Esophagus (tissue), 2 donors: ENCODE data around the gene POP4. TPM values are rescaled to one million over a fixed set of nuclear protein-coding genes. Genes with fewer than 3 reads are reported as not detected.

Experiments used
- H3K27ac ChIP-seq, 2 donors: one replicate each; pipeline ENCODE4 v1.5.1; 2013; ENCODE audit warnings: low read depth in 2 of 2, mild to moderate bottlenecking in 2 of 2, inconsistent platforms in 1 of 2, low read length in 1 of 2, moderate library complexity in 1 of 2
- H3K27me3 ChIP-seq, 2 donors: one replicate each; pipeline ENCODE4 v1.6.1; 2013; ENCODE audit warnings: low read length in 2 of 2, control low read depth in 1 of 2, mild to moderate bottlenecking in 1 of 2; ENCODE audit not compliant: insufficient read depth in 2 of 2, control insufficient read depth in 1 of 2
- H3K36me3 ChIP-seq, 2 donors: one replicate each; pipeline ENCODE4 v1.6.1; 2013; ENCODE audit warnings: low read length in 1 of 2; ENCODE audit not compliant: control insufficient read depth in 2 of 2, insufficient read depth in 2 of 2
- H3K4me1 ChIP-seq, 2 donors: one replicate each; pipeline ENCODE4 v1.6.1; 2013; ENCODE audit warnings: low read length in 1 of 2; ENCODE audit not compliant: control insufficient read depth in 2 of 2, insufficient read depth in 2 of 2
- H3K4me3 ChIP-seq, 2 donors: one replicate each; pipeline ENCODE4 v1.5.1; 2013; ENCODE audit warnings: low read length in 2 of 2, mild to moderate bottlenecking in 2 of 2, low read depth in 1 of 2, moderate library complexity in 1 of 2
- H3K9me3 ChIP-seq, 2 donors: one replicate each; pipeline ENCODE4 v1.6.1; 2013; ENCODE audit warnings: mild to moderate bottlenecking in 2 of 2, low read depth in 1 of 2, low read length in 1 of 2, moderate library complexity in 1 of 2; ENCODE audit not compliant: control insufficient read depth in 2 of 2, insufficient read depth in 1 of 2
- WGBS, 2 donors: extraction: QIAGEN DNeasy Blood & Tissue Kit; methylation state at CpG; one replicate each; pipeline ENCODE4 v1.1.7; 2013; 5-methylcytosine and 5-hydroxymethylcytosine counted together
- polyA plus RNA-seq, 2 donors: library from polyadenylated mRNA; stranded (reverse); fragments of 200-250 nt; gene quantifications; one replicate each; pipeline ENCODE4 v1.2.3, GENCODE V29; 2013
- donor health status: healthy with polysubstance abuse.
- donor health status: Bipolar disorder and iron deficiency.

POP4 gene
- polyA plus RNA-seq, 2 donors: 36.6 to 72.4 TPM

- Histone ChIP-seq H3K4me3 (no peak overlapping the region), H3K27me3 (no peaks in the 10 kb centered on the region), H3K4me1 (no peaks in the 10 kb centered on the region), H3K36me3 (no peaks in the 10 kb centered on the region), H3K27ac (no peak overlapping the region), H3K9me3 (peaks cover 0 to 2% of the 10 kb centered on the region in 2 donors)
- 87% methylated on average over 2 of the region's 2 CpGs for WGBS, 2 donors
Observed at GRCh38 chr19:29588095-29588494, 18.0 kb upstream of the POP4 start.

GRCh38 chr19:29590278-29590677, 15.8 kb upstream of the POP4 start:
- no peaks in the 10 kb centered on the region for H3K27me3 ChIP-seq
- 41 to 45% methylated on average over 5 of the region's 5 CpGs for WGBS, 2 donors
- no peaks in the 10 kb centered on the region for H3K9me3 ChIP-seq

GRCh38 chr19:29591670-29592069, 14.4 kb upstream of the POP4 start:
- no peak overlapping the region for H3K4me3 ChIP-seq
- no peaks in the 10 kb centered on the region for H3K4me1 ChIP-seq
- H3K27ac ChIP-seq: no peak overlapping the region
- 83 to 90% methylated on average over 3 of the region's 3 CpGs for WGBS, 2 donors
- H3K27me3 ChIP-seq: peaks cover 0 to 4% of the 10 kb centered on the region in 2 donors
- H3K36me3 ChIP-seq: no peaks in the 10 kb centered on the region
- no peaks in the 10 kb centered on the region for H3K9me3 ChIP-seq

More at GRCh38 chr19:29590278-29590677, 15.8 kb upstream of the POP4 start:
- H3K36me3 ChIP-seq: no peaks in the 10 kb centered on the region
- H3K4me1 ChIP-seq: no peaks in the 10 kb centered on the region
- H3K4me3 ChIP-seq: no peak overlapping the region
- no peak overlapping the region for H3K27ac ChIP-seq

- no peaks in the 10 kb centered on the region for H3K9me3 ChIP-seq
- H3K4me1 ChIP-seq: no peaks in the 10 kb centered on the region
- 69 to 73% methylated on average over 6 of the region's 6 CpGs for WGBS, 2 donors
- H3K27ac ChIP-seq: no peak overlapping the region
- no peak overlapping the region for H3K4me3 ChIP-seq
- H3K27me3 ChIP-seq: peaks cover 0 to 4% of the 10 kb centered on the region in 2 donors
- no peaks in the 10 kb centered on the region for H3K36me3 ChIP-seq
Observed at GRCh38 chr19:29593869-29594268, 12.2 kb upstream of the POP4 start.

GRCh38 chr19:29596080-29596727, 9.9 kb upstream of the POP4 start:
- H3K4me1 ChIP-seq: no peaks in the 10 kb centered on the region
- H3K36me3 ChIP-seq: no peaks in the 10 kb centered on the region
- H3K27me3 ChIP-seq: peaks cover 0 to 4% of the 10 kb centered on the region in 2 donors
- no peak overlapping the region for H3K4me3 ChIP-seq
- H3K27ac ChIP-seq: no peak overlapping the region
- WGBS, 2 donors: 33 to 34% methylated on average over 10 of the region's 10 CpGs
- H3K9me3 ChIP-seq: no peaks in the 10 kb centered on the region

GRCh38 chr19:29596885-29597525, 9.1 kb upstream of the POP4 start:
- Histone ChIP-seq H3K27ac (no peak overlapping the region), H3K4me1 (no peaks in the 10 kb centered on the region), H3K27me3 (peaks cover 0 to 4% of the 10 kb centered on the region in 2 donors), H3K36me3 (no peaks in the 10 kb centered on the region), H3K4me3 (no peak overlapping the region), H3K9me3 (no peaks in the 10 kb centered on the region)
- 29 to 33% methylated on average over 9 of the region's 9 CpGs for WGBS, 2 donors

- 56 to 59% methylated on average over 7 of the region's 7 CpGs for WGBS, 2 donors
- H3K36me3 ChIP-seq: no peaks in the 10 kb centered on the region
- no peaks in the 10 kb centered on the region for H3K4me1 ChIP-seq
- H3K4me3 ChIP-seq: no peak overlapping the region
- no peak overlapping the region for H3K27ac ChIP-seq
- H3K9me3 ChIP-seq: no peaks in the 10 kb centered on the region
- peaks cover 0 to 4% of the 10 kb centered on the region in 2 donors for H3K27me3 ChIP-seq
Observed at GRCh38 chr19:29598036-29598435, 8.0 kb upstream of the POP4 start.

GRCh38 chr19:29598496-29598895, 7.6 kb upstream of the POP4 start:
- no peaks in the 10 kb centered on the region for H3K36me3 ChIP-seq
- no peak overlapping the region for H3K4me3 ChIP-seq
- 62 to 64% methylated on average over 3 of the region's 3 CpGs for WGBS, 2 donors
- no peak overlapping the region for H3K27ac ChIP-seq
- H3K27me3 ChIP-seq: peaks cover 0 to 4% of the 10 kb centered on the region in 2 donors
- H3K4me1 ChIP-seq: no peaks in the 10 kb centered on the region
- no peaks in the 10 kb centered on the region for H3K9me3 ChIP-seq

- Histone ChIP-seq H3K27me3 (no peaks in the 10 kb centered on the region), H3K4me1 (no peaks in the 10 kb centered on the region), H3K27ac (no peak overlapping the region), H3K36me3 (no peaks in the 10 kb centered on the region), H3K9me3 (no peaks in the 10 kb centered on the region), H3K4me3 (no peak overlapping the region)
- 69 to 72% methylated on average over 5 of the region's 5 CpGs for WGBS, 2 donors
Observed at GRCh38 chr19:29603308-29603707, 2.8 kb upstream of the POP4 start.

- 1% methylated on average over 12 of the region's 12 CpGs for WGBS, 2 donors
- Histone ChIP-seq H3K36me3 (peaks cover 6 to 8% of the 10 kb centered on the region in 2 donors), H3K4me3 (peak overlapping the region; percentile 70 to 98), H3K9me3 (no peaks in the 10 kb centered on the region), H3K4me1 (no peaks in the 10 kb centered on the region), H3K27me3 (no peaks in the 10 kb centered on the region), H3K27ac (peak overlapping the region; percentile 90 to 99)
Observed at GRCh38 chr19:29606420-29606747, 301 bp downstream of the POP4 start.
